IPS-18c (cell line): ENCODE data around the gene MIGA1.

Experiments used
- H3K4me3 ChIP-seq: 2 replicates; pipeline ENCODE4 v1.7.0; 2013; ENCODE audit warnings: low read depth, mild to moderate bottlenecking, low read length, moderate library complexity; ENCODE audit not compliant: insufficient read depth
- H3K9me3 ChIP-seq: one replicate; pipeline ENCODE4 v1.6.1; 2013; ENCODE audit warnings: mild to moderate bottlenecking, low read length, moderate library complexity; ENCODE audit not compliant: control insufficient read depth, insufficient read depth

The MIGA1 gene

GRCh38 chr1:77831566-77831965 is 52.1 kb downstream of the MIGA1 start:
- Histone ChIP-seq H3K4me3 (no peak overlapping the region), H3K9me3 (no peaks in the 10 kb centered on the region)

- Histone ChIP-seq H3K9me3 (no peaks in the 10 kb centered on the region), H3K4me3 (no peak overlapping the region)
These were observed 52.7 kb downstream of the MIGA1 start for GRCh38 chr1:77831976-77832711.

- Histone ChIP-seq H3K4me3 (no peak overlapping the region), H3K9me3 (no peaks in the 10 kb centered on the region)
These were observed 53.5 kb downstream of the MIGA1 start for GRCh38 chr1:77832901-77833300.

- Histone ChIP-seq H3K9me3 (no peaks in the 10 kb centered on the region), H3K4me3 (no peak overlapping the region)
These were observed 54.2 kb downstream of the MIGA1 start for GRCh38 chr1:77833521-77834100.

GRCh38 chr1:77834771-77835334 is 55.4 kb downstream of the MIGA1 start:
- Histone ChIP-seq H3K9me3 (no peaks in the 10 kb centered on the region), H3K4me3 (no peak overlapping the region)

GRCh38 chr1:77841574-77841973 is 62.1 kb downstream of the MIGA1 start:
- no peak overlapping the region for H3K4me3 ChIP-seq
- H3K9me3 ChIP-seq, result no peaks in the 10 kb centered on the region

- no peak overlapping the region for H3K4me3 ChIP-seq
- H3K9me3 ChIP-seq, result no peaks in the 10 kb centered on the region
These were observed 66.5 kb downstream of the MIGA1 start for GRCh38 chr1:77845951-77846350.

- no peak overlapping the region for H3K4me3 ChIP-seq
These were observed 67.5 kb downstream of the MIGA1 start for GRCh38 chr1:77846966-77847365.

GRCh38 chr1:77847621-77848080 is 68.2 kb downstream of the MIGA1 start:
- Histone ChIP-seq H3K9me3 (no peaks in the 10 kb centered on the region), H3K4me3 (no peak overlapping the region)

More at GRCh38 chr1:77846966-77847365, 67.5 kb downstream of the MIGA1 start:
- H3K9me3 ChIP-seq, result no peaks in the 10 kb centered on the region

- H3K9me3 ChIP-seq, result no peaks in the 10 kb centered on the region
- no peak overlapping the region for H3K4me3 ChIP-seq
These were observed 70.6 kb downstream of the MIGA1 start for GRCh38 chr1:77850082-77850481.

GRCh38 chr1:77857552-77857951 is 78.1 kb downstream of the MIGA1 start:
- H3K9me3 ChIP-seq, result peaks cover 3% of the 10 kb centered on the region
- H3K4me3 ChIP-seq, result no peak overlapping the region

- H3K4me3 ChIP-seq, result no peak overlapping the region
- H3K9me3 ChIP-seq, result peaks cover 3% of the 10 kb centered on the region
These were observed 79.3 kb downstream of the MIGA1 start for GRCh38 chr1:77858725-77859124.

GRCh38 chr1:77859248-77859647 is 79.8 kb downstream of the MIGA1 start:
- H3K9me3 ChIP-seq, result peaks cover 3% of the 10 kb centered on the region

GRCh38 chr1:77866296-77866695 is 86.8 kb downstream of the MIGA1 start:
- Histone ChIP-seq H3K4me3 (no peak overlapping the region), H3K9me3 (peaks cover 2% of the 10 kb centered on the region)

More at GRCh38 chr1:77859248-77859647, 79.8 kb downstream of the MIGA1 start:
- no peak overlapping the region for H3K4me3 ChIP-seq

- peaks cover 2% of the 10 kb centered on the region for H3K9me3 ChIP-seq
- no peak overlapping the region for H3K4me3 ChIP-seq
These were observed 93.2 kb downstream of the MIGA1 start for GRCh38 chr1:77872645-77873044.

- Histone ChIP-seq H3K9me3 (peaks cover 2% of the 10 kb centered on the region), H3K4me3 (no peak overlapping the region)
These were observed 94.0 kb downstream of the MIGA1 start for GRCh38 chr1:77873461-77873860.

GRCh38 chr1:77874804-77875445 is 95.5 kb downstream of the MIGA1 start:
- peaks cover 2% of the 10 kb centered on the region for H3K9me3 ChIP-seq
- H3K4me3 ChIP-seq, result no peak overlapping the region

- H3K4me3 ChIP-seq, result no peak overlapping the region
- H3K9me3 ChIP-seq, result no peaks in the 10 kb centered on the region
These were observed 97.4 kb downstream of the MIGA1 start for GRCh38 chr1:77876884-77877283.
